Measurements from ENCODE around the gene RPS6KA5. TPM values are rescaled to one million over a fixed set of nuclear protein-coding genes. Genes with fewer than 3 reads are reported as not detected.

The RPS6KA5 gene
- total RNA-seq, 1 experiment from 2014 or later: 2.6 TPM

DNA sequence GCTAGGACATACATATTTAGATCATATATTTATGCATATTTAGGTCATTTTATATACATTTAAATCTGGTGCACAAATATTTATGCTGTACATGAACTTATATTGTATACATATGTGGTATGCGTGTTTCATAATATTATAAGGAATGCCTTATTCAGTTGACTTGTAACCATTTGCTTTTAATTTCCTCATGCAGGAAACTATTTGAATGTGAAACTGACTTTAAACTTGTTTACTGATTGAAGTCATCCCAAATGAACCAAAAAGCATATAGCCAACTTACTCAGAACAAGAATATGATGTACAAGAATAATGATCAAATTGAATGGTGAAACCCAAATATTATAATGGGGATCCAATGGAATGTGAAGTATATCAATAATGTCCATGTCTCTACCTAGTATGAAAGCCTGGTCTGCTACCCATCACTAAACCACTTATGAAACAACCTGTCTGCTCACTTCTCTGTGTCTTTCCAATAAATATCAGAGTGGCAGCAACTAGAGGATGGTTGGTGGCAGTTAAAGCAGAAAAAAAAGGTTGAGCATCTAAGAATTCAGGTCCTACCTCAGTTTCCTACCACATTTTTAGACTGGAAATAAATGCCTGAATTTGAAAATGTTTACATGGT is 38.3 kb downstream of the RPS6KA5 start:
- intact Hi-C loops (cut with micrococcal nuclease; ENCODE audit: unreplicated experiment): no loop called here
- Histone ChIP-seq H3K27me3 (ENCODE audit: control insufficient read depth, insufficient read depth, low read length) (no peaks in the 10 kb centered on the region), H3K27ac (ENCODE audit: low read length) (no peak overlapping the region), H3K9me3 (ENCODE audit: control insufficient read depth, insufficient read depth, low read depth, low read length) (no peaks in the 10 kb centered on the region), H3K4me1 (ENCODE audit: control insufficient read depth, insufficient read depth, low read length) (no peaks in the 10 kb centered on the region), H3K4me3 (ENCODE audit: low read depth in 2 of 2, low read length in 2 of 2) (peak overlapping the region; percentile 3 to 11; a peak in 2 of 4 replicates), H3K36me3 (ENCODE audit: control insufficient read depth, insufficient read depth, low read length) (no peaks in the 10 kb centered on the region)
- CTCF ChIA-PET: no interaction called here
- ATAC-seq (no peak), DNase-seq (ENCODE audit: low read depth, low spot score) (no peak)
- TF ChIP-seq TCF7L2 (IDR thresholded peaks at IDR 0.05; ENCODE audit: low read depth, low read length): no peak
- TF ChIP-seq SIN3A (IDR thresholded peaks at IDR 0.05; ENCODE audit: borderline replicate concordance, insufficient read depth, low read depth, low read length): no peak
- no peak for TF ChIP-seq REST (IDR thresholded peaks at IDR 0.05; ENCODE audit: insufficient read depth in 1 of 2, low read depth in 2 of 2, low read length in 1 of 2)
- no peak for TF ChIP-seq CTCF (IDR thresholded peaks at IDR 0.05)
- no peak for TF ChIP-seq POLR2AphosphoS5 (IDR thresholded peaks at IDR 0.05; ENCODE audit: low read depth, low read length)
- in situ Hi-C loops (cut with HindIII; ENCODE audit: low pct_unique_long_range_greater_than_20kb, low sequenced_read_pairs): no loop called here
- no TSS peak for BruUV-seq (replicated peaks)
- POLR2A ChIA-PET: no interaction called here

- no peak for ATAC-seq
- intact Hi-C loops (cut with micrococcal nuclease; ENCODE audit: unreplicated experiment): no loop called here
- Histone ChIP-seq H3K4me1 (ENCODE audit: control insufficient read depth, insufficient read depth, low read length) (no peaks in the 10 kb centered on the region), H3K27ac (ENCODE audit: low read length) (no peak overlapping the region), H3K36me3 (ENCODE audit: control insufficient read depth, insufficient read depth, low read length) (no peaks in the 10 kb centered on the region), H3K9me3 (ENCODE audit: control insufficient read depth, insufficient read depth, low read depth, low read length) (no peaks in the 10 kb centered on the region), H3K27me3 (ENCODE audit: control insufficient read depth, insufficient read depth, low read length) (no peaks in the 10 kb centered on the region), H3K4me3 (ENCODE audit: low read depth in 2 of 2, low read length in 2 of 2) (no peak overlapping the region)
- in situ Hi-C loops (cut with HindIII; ENCODE audit: low pct_unique_long_range_greater_than_20kb, low sequenced_read_pairs): no loop called here
- ChIA-PET CTCF (no interaction called here), POLR2A (no interaction called here)
- no TSS peak for BruUV-seq (replicated peaks)
- no peak for DNase-seq (ENCODE audit: low read depth, low spot score)
- TF ChIP-seq CTCF (IDR thresholded peaks at IDR 0.05) (no peak), SIN3A (IDR thresholded peaks at IDR 0.05; ENCODE audit: borderline replicate concordance, insufficient read depth, low read depth, low read length) (no peak), TCF7L2 (IDR thresholded peaks at IDR 0.05; ENCODE audit: low read depth, low read length) (no peak), POLR2AphosphoS5 (IDR thresholded peaks at IDR 0.05; ENCODE audit: low read depth, low read length) (no peak), REST (IDR thresholded peaks at IDR 0.05; ENCODE audit: insufficient read depth in 1 of 2, low read depth in 2 of 2, low read length in 1 of 2) (no peak)
Observed at GRCh38 chr14:91021115-91021514, 39.3 kb downstream of the RPS6KA5 start.
